22Rv1 (cell line): ENCODE measurements around the gene ZNF385A.

Experiments used
- ZFX ChIP-seq: fragments of 450-650 bp; IDR thresholded peaks from 2 replicates; pipeline ENCODE4 v1.6.1; 2017; ENCODE audit warnings: antibody characterized with exemption, borderline replicate concordance
- TF ChIP-seq, protein P1 (sequence below): fragments of 450-650 bp; IDR thresholded peaks from 2 replicates; pipeline ENCODE4 v1.5.1; 2017; ENCODE audit warnings: mild to moderate bottlenecking

DNA sequence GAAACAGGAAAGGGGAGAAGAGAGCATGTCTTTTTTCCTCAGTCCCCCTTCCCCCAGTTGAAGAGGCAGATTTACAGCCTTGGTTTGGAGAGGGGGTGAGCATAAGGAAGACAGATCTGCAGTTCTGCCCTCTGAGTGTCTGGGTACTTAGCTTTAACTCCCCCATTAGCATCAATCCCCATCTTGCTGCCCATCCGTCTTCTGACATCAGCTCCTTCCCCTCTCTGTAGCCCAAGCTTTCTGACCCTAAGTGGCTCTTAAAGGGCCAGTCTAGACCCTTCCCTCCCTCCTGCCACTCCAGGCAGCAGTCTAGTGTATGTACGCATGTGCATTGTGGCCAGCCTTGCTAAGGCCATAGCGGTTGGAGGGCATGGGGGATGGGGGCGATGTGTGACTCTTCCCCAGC, 27.6 kb downstream of the ZNF385A start:
- TF ChIP-seq, protein P1, sequence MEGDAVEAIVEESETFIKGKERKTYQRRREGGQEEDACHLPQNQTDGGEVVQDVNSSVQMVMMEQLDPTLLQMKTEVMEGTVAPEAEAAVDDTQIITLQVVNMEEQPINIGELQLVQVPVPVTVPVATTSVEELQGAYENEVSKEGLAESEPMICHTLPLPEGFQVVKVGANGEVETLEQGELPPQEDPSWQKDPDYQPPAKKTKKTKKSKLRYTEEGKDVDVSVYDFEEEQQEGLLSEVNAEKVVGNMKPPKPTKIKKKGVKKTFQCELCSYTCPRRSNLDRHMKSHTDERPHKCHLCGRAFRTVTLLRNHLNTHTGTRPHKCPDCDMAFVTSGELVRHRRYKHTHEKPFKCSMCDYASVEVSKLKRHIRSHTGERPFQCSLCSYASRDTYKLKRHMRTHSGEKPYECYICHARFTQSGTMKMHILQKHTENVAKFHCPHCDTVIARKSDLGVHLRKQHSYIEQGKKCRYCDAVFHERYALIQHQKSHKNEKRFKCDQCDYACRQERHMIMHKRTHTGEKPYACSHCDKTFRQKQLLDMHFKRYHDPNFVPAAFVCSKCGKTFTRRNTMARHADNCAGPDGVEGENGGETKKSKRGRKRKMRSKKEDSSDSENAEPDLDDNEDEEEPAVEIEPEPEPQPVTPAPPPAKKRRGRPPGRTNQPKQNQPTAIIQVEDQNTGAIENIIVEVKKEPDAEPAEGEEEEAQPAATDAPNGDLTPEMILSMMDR: no peak
- TF ChIP-seq ZFX: no peak
